ENCODE data around the gene TRIM25. TPM values are rescaled to one million over a fixed set of nuclear protein-coding genes. Genes with fewer than 3 reads are reported as not detected.

The TRIM25 gene
- total RNA-seq, 1 donor from 2014 or later: 44.3 TPM

DNA sequence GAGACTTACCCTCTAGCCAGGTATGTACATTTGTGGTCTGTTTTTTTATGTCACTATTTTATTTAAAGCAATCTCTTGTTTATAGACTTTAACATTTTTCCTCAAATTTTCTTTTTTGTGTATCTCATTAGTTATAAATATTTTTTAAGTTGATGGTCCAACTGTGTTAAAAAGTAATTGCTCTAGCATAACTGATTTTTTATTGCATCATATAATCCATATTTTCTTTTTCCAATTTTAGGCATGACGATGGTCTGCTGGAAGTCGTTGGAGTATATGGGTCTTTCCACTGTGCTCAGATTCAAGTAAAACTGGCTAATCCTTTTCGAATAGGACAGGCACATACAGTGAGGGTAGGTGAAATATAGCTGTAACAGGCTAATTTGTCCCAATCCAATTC lies 52.0 kb downstream of the TRIM25 start:
- Mint-ChIP-seq H3K27ac (no peak overlapping the region), H3K4me1 (peaks cover 5% of the 10 kb centered on the region), H3K27me3 (ENCODE audit: low read depth) (no peaks in the 10 kb centered on the region), H3K9me3 (no peaks in the 10 kb centered on the region), H3K36me3 (peaks cover 15% of the 10 kb centered on the region), H3K4me3 (no peak overlapping the region)
- TF ChIP-seq, protein P1, sequence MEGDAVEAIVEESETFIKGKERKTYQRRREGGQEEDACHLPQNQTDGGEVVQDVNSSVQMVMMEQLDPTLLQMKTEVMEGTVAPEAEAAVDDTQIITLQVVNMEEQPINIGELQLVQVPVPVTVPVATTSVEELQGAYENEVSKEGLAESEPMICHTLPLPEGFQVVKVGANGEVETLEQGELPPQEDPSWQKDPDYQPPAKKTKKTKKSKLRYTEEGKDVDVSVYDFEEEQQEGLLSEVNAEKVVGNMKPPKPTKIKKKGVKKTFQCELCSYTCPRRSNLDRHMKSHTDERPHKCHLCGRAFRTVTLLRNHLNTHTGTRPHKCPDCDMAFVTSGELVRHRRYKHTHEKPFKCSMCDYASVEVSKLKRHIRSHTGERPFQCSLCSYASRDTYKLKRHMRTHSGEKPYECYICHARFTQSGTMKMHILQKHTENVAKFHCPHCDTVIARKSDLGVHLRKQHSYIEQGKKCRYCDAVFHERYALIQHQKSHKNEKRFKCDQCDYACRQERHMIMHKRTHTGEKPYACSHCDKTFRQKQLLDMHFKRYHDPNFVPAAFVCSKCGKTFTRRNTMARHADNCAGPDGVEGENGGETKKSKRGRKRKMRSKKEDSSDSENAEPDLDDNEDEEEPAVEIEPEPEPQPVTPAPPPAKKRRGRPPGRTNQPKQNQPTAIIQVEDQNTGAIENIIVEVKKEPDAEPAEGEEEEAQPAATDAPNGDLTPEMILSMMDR (IDR thresholded peaks at IDR 0.05; ENCODE audit: unreplicated experiment): no peak
- DNase-seq (ENCODE audit: low spot score in 2 of 2, unreplicated experiment in 2 of 2): no peak

DNA sequence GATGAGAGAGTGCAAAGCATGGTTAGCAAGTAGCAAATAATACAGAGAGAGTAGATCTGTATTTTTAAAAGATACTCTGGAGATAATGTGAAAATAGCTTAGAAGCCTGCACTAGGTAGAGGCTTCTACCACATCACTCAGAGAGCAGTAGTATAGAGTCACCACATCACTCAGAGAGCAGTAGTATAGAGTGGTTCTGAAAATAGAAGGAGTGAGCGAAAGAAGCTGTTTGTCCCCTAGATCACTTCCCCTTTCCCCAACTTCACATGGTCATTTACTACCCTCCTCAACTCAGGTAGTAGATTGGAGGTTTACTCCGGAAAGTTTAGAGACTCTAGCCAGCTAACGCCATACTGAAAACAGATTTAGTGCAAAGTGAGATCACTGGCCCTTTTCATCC lies 62.8 kb downstream of the TRIM25 start:
- no peak for DNase-seq (ENCODE audit: low spot score in 2 of 2, unreplicated experiment in 2 of 2)
- no peaks in the 10 kb centered on the region for H3K9me3 Mint-ChIP-seq
- no peaks in the 10 kb centered on the region for H3K4me1 Mint-ChIP-seq
- H3K27me3 Mint-ChIP-seq (ENCODE audit: low read depth): no peaks in the 10 kb centered on the region
- peaks cover 29% of the 10 kb centered on the region for H3K36me3 Mint-ChIP-seq
- no peak overlapping the region for H3K4me3 Mint-ChIP-seq
- H3K27ac Mint-ChIP-seq: no peak overlapping the region
- TF ChIP-seq, protein P1 (IDR thresholded peaks at IDR 0.05; ENCODE audit: unreplicated experiment): no peak

DNA sequence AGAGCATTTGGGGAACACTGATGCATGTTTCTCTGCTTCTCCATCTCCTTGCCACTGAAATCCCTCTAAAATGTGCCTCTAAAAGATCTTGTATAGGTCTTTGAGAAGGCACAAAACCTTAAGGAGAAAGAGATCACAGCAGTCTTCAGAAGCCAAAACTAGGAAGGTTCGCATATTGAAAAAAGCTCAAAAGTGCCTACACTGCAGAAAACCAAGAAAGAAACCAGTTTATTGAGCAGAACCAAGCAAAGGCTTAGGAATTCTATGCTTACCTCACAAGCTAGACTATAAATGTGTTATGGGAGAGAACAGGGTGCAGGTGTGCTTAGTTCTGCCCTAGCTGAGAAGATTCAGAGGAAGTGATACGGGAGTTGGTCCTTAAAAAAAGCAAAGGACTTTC lies 63.3 kb downstream of the TRIM25 start:
- TF ChIP-seq, protein P1 (IDR thresholded peaks at IDR 0.05; ENCODE audit: unreplicated experiment): no peak
- Mint-ChIP-seq H3K27me3 (ENCODE audit: low read depth) (no peaks in the 10 kb centered on the region), H3K27ac (no peak overlapping the region), H3K9me3 (no peaks in the 10 kb centered on the region), H3K36me3 (peaks cover 27% of the 10 kb centered on the region), H3K4me3 (no peak overlapping the region), H3K4me1 (no peaks in the 10 kb centered on the region)
- DNase-seq (ENCODE audit: low spot score in 2 of 2, unreplicated experiment in 2 of 2): no peak

DNA sequence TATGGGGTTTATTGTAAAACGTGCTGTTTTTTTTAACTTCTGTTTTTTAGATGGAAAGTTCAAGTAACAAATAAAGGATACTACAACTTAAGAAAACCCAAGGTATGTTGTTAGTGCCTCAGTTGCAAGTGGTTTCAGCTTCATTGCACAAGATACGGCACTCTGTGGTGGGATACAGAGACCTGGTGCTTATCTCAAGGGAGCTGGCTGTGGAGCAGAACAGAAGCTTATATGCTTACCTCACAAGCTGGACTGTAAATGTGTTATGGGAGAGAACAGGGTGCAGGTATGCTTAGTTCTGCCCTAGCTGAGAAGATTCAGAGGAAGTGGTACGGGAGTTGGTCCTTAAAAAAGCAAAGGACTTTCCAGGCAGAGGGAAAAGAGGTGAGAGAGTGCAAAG lies 64.7 kb downstream of the TRIM25 start:
- Mint-ChIP-seq H3K4me3 (no peak overlapping the region), H3K4me1 (no peaks in the 10 kb centered on the region), H3K27ac (no peak overlapping the region), H3K9me3 (no peaks in the 10 kb centered on the region), H3K36me3 (peaks cover 22% of the 10 kb centered on the region), H3K27me3 (ENCODE audit: low read depth) (no peaks in the 10 kb centered on the region)
- DNase-seq (ENCODE audit: low spot score in 2 of 2, unreplicated experiment in 2 of 2): no peak
- TF ChIP-seq, protein P1 (IDR thresholded peaks at IDR 0.05; ENCODE audit: unreplicated experiment): no peak

DNA sequence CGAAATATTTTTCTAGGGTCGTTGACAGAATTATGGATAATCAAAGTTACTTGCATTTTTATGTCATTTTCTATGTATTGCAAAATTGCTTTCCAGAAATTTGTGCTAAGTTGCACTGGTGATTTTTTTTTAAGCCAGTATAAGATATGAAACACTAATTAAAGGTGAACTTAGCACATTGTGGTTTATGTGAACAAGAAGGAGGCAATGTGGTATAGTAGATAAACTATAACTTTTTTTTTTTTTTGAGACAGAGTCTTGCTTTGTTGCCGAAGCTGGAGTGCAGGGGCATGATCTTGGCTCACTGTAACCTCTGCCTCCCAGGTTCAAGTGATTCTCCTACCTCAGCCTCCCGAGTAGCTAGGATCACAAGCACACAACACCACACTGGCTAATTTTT lies 66.7 kb downstream of the TRIM25 start:
- Mint-ChIP-seq H3K27ac (no peak overlapping the region), H3K27me3 (ENCODE audit: low read depth) (no peaks in the 10 kb centered on the region), H3K4me3 (no peak overlapping the region), H3K9me3 (no peaks in the 10 kb centered on the region), H3K4me1 (no peaks in the 10 kb centered on the region), H3K36me3 (peaks cover 15% of the 10 kb centered on the region)
- DNase-seq (ENCODE audit: low spot score in 2 of 2, unreplicated experiment in 2 of 2): no peak
- TF ChIP-seq, protein P1 (IDR thresholded peaks at IDR 0.05; ENCODE audit: unreplicated experiment): no peak

DNA sequence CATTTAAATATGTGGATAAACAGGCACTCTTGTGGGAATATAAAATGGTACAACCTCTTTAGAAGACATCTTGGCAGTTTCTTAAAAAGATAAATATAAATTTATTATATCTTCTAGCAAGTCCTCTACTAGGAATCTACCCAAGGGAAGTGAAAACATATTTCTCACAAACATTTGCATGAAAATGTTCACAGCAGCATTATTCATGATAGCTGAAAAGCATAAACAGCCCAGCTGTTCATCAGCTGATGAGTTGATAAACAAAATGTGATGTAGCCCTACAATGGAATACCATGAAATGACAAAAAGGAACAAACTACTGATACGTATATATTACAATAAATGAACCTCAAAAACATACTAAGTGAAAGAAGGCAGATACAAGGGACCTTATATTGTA lies 67.9 kb downstream of the TRIM25 start:
- no peak for DNase-seq (ENCODE audit: low spot score in 2 of 2, unreplicated experiment in 2 of 2)
- H3K4me1 Mint-ChIP-seq: no peaks in the 10 kb centered on the region
- no peak overlapping the region for H3K4me3 Mint-ChIP-seq
- H3K27ac Mint-ChIP-seq: no peak overlapping the region
- no peaks in the 10 kb centered on the region for H3K27me3 Mint-ChIP-seq (ENCODE audit: low read depth)
- H3K9me3 Mint-ChIP-seq: no peaks in the 10 kb centered on the region
- TF ChIP-seq, protein P1 (IDR thresholded peaks at IDR 0.05; ENCODE audit: unreplicated experiment): no peak
- peaks cover 10% of the 10 kb centered on the region for H3K36me3 Mint-ChIP-seq

Data from mesothelial cell of epicardium (in vitro differentiated cells).